8988T (cell line): ENCODE measurements around the gene RNF224.
A peak's percentile ranks its signal among the peaks of the same experiment; 100 is the strongest.

Experiments used
- DNase-seq: peaks from one replicate; pipeline ENCODE4 v3.0.0; 2011

Gene RNF224

DNA sequence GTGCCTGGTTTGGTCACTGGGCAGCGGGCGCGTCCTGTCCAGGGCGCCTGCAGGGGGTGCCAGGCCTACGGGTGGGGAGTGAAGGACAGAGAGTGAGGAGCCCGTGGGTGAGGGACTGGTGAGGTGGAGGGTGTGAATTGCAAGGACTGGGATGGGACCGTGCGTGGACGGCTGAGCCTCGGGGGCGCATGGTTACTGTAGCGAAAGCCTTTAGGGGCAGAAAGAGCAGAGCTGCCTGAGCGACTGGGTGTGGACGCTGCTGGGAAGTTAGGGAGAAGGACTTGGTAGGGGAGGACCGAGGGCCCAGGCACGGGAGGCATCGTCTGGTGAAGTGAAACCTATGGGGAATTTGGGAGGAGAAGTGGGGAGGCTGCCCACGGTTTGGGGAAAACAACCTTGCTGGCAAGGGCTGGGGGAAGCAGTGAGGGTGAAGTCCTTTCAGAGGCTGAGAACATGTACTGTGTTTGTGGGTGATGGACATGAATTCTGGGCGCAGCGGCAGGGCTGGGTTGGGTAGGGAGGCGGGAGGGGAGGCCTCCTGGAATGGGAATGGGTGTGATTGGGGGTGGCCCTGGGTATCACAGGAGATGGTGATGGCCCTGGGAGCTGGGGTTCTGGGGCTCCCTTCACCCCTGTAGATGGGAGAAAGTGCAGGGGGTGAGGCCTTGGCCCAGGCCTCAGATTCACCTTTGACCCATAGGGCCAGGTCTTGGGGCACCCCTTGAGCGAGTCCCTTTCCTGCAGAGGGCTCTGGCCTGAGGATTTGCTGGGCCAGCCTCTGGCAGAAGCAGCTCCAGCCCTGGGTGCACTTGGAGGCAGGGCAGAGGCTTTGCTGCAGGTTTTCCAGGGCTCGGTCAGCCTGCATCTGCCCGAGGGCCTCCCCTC lies 48.5 kb downstream of the RNF224 start:
- no peak for DNase-seq

DNA sequence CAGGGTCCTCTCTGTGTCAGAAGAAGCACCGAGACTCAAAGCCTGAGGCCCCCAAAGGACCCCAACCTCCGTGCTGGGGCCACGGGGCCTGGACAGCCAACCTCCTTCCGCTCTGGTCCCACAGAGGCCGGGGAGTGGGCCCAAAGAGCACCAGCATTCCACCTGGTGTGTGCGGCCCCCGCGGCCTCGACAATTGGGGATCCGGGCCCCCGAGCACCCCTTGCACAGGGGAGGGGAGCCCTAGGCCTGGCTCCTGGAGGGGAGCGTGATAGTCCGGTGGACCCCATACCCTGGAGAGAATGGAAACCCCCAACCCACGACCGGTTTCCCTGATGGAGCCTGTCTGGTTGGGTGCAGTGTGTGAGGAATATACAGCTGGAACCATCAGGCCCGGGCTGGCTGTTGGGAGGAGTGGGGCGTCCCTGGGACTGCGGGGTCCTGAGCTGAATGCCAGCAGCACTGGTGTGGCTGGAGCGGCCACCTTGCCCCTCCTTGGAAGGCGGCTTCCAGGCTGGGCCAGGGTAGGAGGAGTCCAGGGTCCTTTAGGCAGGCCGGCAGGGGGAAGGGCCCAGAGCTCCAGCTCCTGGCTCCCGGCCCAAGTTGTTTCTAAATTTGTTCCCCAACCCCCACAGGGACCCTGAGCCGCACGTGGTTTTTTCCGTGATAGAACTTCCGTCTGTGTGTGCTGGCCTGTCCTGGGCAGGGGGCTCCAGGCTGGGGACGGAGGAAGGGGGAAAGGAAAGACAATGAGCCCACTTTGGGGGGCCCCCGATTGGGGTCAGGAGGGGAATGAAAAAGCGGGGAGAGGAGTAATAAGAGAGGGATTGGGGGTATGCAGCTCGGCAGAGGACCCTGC lies 49.4 kb downstream of the RNF224 start:
- DNase-seq: no peak

DNA sequence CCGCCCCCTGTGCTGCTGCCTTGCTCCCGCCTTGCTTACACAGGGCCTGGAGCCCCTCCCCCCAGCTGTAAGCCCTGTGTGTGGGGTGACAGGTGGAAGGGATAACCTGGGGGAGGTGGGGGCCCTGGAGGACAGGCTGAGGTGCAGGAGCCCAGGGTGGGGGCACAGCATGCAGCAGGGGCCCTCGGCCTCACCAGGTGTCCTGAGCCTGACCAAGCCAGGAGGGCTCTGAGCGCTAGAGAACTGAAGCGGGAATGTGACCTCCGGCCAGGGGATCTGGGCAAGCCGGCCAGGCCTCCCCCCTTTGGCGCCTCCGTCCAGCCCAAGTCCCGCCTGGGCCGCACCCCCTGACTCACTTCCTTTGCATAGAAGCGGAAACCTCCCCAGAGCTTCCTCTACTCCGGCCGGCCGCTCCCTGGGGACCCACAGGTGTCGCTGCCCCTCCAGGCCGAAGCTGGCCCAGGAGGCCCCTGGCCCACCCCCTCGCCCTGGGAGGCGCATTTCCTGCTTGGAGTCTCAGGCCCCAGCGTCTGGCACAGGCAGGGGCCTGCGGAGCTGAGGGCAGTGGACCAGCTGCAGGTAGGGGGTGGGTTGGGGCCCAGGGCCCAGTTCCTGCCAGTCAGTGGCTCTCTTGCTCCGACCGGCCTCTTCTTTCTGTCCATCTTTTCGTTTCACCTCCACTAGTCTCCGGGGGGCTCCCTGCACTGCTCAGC lies 50.2 kb downstream of the RNF224 start, which contains the start of gene TOR4A:
TOR4A (plus strand) TSS at position 398 of the 713 bp plus-strand sequence. CDS start 964 bp downstream, outside the sequence.
- peak; percentile 97 for DNase-seq

DNA sequence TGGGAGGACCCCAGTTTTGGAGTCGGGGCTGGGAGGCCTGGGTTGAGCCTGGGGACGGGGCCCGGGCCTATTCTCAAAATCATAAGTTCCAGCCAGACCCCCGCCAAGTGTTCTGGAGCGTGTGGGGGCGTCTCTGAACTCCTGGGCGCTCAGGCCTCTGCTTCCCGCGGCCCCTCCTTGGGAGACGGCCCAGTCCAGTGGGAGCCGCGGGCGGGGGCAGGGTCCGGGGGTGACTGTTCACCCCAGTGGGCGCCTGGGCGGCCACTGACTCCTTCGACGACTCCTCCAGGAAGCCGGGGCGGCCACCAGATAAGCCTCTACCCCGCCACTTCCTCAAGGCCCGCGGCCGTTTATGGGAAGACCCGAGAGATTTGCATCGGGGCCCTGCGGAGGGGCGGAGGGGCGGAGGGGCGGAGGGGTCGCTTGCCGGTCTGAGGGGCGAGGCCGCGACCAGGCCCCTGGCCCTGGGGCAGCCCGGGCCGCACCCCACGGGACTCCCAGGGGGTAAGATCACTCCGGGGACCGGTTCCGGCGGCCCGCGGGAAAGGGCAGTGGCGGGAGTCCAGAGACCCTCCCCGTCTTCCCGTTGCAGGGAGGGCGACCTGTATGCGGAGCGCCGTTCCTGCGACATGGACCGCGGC lies 50.9 kb downstream of the RNF224 start:
- DNase-seq: no peak
